Coronary artery (tissue), 2 donors: ENCODE results near the gene TCEA2.
"Not testable (repeated sequence)": the region's sequence is repeated elsewhere in the genome, so short reads cannot be mapped to it uniquely, and the experiment has no call there.

Experiments used
- DNase-seq: peaks from one replicate; pipeline ENCODE4 v3.0.0-alpha.2; 2017; ENCODE audit warnings: low spot score
- H3K27ac ChIP-seq, 2 donors: fragments of 200-600 bp; sonication (generic); one replicate each; pipeline ENCODE4 v1.5.1; 2016 to 2019
- H3K4me3 ChIP-seq: fragments of 200-600 bp; sonication (generic); 2 replicates; pipeline ENCODE4 v1.5.1; 2016; ENCODE audit warnings: mild to moderate bottlenecking, moderate library complexity
- CTCF ChIP-seq: fragments of 200-600 bp; sonication (generic); IDR thresholded peaks from one replicate; pipeline ENCODE4 v1.5.1; 2019; ENCODE audit warnings: antibody characterized with exemption

Gene TCEA2

GRCh38 chr20:64084685-64085152 lies 21.7 kb downstream of the TCEA2 start:
- Histone ChIP-seq H3K4me3 (no peak overlapping the region), H3K27ac (no peak overlapping the region)
- DNase-seq, result no peak
- TF ChIP-seq CTCF, result no peak

- no peak overlapping the region for H3K27ac ChIP-seq
- no peak for DNase-seq
- TF ChIP-seq CTCF, result no peak
Observed at GRCh38 chr20:64086801-64087200, 23.8 kb downstream of the TCEA2 start.

GRCh38 chr20:64087226-64087825 lies 24.3 kb downstream of the TCEA2 start:
- DNase-seq, H3K4me3 ChIP-seq, H3K27ac ChIP-seq: not testable (repeated sequence)

More at GRCh38 chr20:64086801-64087200, 23.8 kb downstream of the TCEA2 start:
- no peak overlapping the region for H3K4me3 ChIP-seq

GRCh38 chr20:64088586-64088985 lies 25.6 kb downstream of the TCEA2 start:
- not testable (repeated sequence) for H3K27ac ChIP-seq, DNase-seq, H3K4me3 ChIP-seq

- no peak overlapping the region for H3K4me3 ChIP-seq
- DNase-seq, result no peak
- no peak overlapping the region for H3K27ac ChIP-seq
- TF ChIP-seq CTCF, result no peak
Observed at GRCh38 chr20:64090165-64090564, 27.2 kb downstream of the TCEA2 start.

GRCh38 chr20:64091340-64091739 lies 28.3 kb downstream of the TCEA2 start:
- no peak overlapping the region for H3K27ac ChIP-seq
- no peak overlapping the region for H3K4me3 ChIP-seq
- no peak for DNase-seq
- TF ChIP-seq CTCF, result no peak

- H3K4me3 ChIP-seq, result no peak overlapping the region
- no peak for DNase-seq
- TF ChIP-seq CTCF, result no peak
- H3K27ac ChIP-seq, result no peak overlapping the region
Observed at GRCh38 chr20:64091770-64092169, 28.8 kb downstream of the TCEA2 start.

GRCh38 chr20:64092258-64093012 lies 29.4 kb downstream of the TCEA2 start:
- H3K27ac ChIP-seq, result no peak overlapping the region
- DNase-seq, result no peak
- H3K4me3 ChIP-seq, result no peak overlapping the region
- no peak for TF ChIP-seq CTCF
